G401 (cell line): ENCODE measurements around the gene MXRA8. TPM values are rescaled to one million over a fixed set of nuclear protein-coding genes. Genes with fewer than 3 reads are reported as not detected.

Experiments used
- DNase-seq: peaks from one replicate; pipeline ENCODE4 v3.0.0-alpha.2; 2015; ENCODE audit warnings: low spot score
- in situ Hi-C: cut with HindIII; loops from 2 replicates; pipeline ENCODE4 v1.10.0; 2016; ENCODE audit warnings: low sequenced_read_pairs, mixed read lengths
- total RNA-seq: library from RNA; depleted of rRNA; stranded (reverse); fragments of >200 nt; shearing (Covaris generic); gene quantifications from 2 replicates; pipeline ENCODE4 v1.2.3, GENCODE V29; 2014

The MXRA8 gene
- total RNA-seq, 1 experiment from 2014 or later, result 23.0 TPM

DNA sequence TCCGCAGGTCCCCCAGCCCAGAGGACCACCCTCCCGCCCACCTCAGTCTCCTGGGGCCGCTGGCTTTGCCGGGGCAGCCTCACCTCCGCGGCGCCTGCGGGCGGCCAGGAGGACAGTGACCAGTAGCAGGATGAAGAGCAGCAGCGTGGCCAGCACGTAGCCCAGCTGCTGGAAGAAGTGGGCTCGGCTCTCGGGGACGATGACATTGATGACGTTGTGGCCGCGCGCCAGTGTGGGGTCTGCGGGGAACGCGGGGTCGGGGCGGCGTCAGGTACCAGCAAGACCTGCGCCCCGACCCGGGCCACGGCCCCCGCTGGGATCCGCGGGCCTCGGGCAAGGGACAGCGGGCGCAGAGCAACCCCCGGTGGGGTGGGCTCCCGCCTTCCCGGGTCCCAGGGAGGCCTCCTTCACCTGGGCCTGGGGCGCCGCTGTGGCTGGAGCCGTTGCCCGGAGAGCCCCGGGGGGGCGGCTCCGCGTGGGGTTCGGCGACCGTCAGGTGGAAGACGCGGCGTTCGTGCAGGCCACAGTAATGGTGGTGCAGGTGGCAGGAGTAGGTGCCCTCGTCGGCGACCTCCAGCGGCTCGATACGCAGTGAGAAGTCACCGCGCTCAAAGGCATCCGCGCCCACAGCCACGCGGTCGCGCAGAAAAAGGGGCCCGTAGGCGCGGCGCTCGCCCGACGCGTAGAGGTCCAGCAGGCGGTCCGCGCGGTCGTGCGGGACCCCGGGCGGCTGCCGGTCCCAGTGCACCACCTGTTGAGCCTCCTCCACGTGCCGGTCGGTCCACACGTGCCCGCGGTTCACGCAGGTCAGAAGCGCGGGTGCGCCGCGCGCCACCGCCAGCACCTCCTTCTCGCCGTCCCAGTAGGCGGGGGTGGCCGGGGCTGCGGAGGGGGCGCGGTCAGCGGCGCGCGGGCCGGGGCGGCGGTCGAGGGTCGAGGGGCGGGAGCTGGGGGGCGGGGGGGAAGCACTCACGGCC is 3.8 kb downstream of the MXRA8 start:
- no peak for DNase-seq
- in situ Hi-C loops, result no loop called here

DNA sequence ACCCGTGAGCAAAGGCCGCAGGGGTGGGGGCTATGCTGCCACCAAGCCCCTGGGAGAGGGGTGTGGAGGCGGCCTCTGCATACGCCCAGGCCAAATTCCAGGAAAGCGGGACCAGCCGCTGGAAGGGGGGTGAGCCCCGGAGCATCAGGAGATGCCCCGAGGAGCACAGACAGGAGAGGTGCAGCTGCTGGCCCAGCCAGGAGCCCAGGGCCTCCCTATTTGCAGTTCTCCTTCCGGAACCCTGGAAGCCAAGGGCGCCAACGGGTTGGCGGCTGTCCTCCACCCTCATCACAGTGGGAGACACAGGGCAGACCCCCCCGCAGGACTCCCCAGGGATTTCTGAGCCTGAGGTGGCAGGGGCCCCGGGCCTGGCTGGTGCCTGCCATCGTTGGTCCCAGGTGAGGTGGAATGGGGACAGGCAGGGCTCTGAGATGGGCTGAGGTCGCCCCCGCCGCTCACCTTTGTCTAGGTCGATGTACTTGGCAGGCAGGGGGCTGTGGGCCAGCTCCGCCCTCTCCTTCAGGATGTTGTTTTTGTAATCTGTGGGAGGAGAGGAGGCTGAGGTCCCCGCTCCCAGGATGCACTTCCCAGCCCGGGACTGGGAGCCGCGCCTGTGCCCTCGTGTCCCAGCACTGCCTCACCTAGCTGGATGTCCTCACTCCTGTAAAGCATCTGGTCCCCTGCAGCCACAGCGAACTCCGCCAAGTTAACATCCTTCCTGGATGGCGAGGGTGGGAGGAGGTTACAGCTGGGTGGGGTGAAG is 4.8 kb downstream of the MXRA8 start:
- DNase-seq, result no peak
- in situ Hi-C loops, result no loop called here

DNA sequence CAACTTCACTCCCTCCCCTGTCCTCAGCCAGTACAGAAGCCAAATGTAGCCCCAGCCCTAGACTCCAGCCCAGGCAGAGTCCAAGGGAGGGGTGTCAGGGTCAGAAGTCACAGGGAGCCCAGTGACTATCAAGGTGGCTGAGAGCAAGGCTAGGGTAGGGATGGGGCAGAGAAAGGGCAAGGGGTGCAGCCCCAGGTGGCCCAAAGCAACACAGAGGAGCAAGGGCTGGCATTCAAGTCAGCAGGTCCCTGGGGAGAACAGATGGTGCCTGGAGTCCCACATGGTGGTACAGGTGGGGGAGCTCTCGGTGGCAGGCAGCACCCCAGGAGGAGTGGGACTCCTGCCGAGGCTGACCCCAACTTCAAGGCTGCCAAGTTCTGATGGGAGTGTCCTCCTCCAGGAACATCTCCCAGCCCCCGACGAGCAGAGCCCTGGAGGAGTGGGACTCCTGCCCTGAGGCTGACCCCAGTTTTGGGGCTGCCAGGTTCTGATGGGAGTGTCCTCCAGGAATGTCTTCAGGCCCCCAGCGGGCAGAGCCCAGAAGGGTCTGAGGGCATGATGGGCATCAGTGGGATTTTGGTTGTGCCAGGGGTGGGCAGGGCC is 5.5 kb downstream of the MXRA8 start:
- in situ Hi-C loops, result no loop called here
- no peak for DNase-seq

DNA sequence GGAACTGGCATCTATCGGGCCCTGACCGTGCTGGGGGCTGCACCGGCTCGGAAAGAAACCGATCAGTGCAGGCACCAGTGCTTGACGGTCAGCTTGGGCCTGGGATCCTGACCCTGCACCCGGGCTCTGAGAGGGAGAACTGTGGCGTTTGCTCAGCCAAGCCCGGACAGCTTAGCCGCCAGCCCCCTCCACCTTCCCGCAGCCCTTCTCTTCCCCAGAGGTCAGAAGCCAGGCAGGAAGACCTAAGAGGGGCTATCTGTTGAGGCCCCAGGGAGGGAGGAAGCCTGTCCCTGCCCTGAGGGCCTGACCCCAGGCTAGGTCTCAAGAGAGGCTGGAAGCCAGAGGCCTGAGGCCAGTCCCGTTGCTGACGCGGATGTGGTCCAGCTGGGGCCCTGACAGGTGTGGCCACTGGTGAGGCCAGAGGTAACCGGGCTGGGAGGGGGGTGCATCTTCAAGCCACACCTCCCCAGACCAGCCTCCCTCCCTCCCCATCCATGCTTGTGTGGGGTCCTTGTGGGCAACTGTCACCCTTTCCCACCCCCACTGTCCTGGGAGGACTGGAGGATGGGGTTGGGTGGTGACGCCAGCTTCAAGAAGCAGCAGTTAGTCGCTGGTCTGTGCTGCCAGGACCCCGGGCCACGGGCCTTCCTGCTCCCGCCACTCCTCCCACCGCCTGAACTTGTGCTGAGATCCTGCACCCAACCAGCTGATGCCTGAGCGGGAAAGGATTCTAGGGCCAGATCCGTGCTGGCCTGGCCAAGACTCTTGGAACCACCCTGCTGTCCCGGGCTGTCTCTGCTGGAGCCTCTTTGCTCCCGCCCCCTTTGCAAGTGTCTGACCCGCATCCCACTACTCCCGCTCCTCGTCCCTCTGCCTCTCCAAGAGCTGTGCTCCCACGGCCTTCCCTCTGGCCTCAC is 6.6 kb downstream of the MXRA8 start:
- in situ Hi-C loops, result no loop called here
- DNase-seq, result peak; percentile 24

DNA sequence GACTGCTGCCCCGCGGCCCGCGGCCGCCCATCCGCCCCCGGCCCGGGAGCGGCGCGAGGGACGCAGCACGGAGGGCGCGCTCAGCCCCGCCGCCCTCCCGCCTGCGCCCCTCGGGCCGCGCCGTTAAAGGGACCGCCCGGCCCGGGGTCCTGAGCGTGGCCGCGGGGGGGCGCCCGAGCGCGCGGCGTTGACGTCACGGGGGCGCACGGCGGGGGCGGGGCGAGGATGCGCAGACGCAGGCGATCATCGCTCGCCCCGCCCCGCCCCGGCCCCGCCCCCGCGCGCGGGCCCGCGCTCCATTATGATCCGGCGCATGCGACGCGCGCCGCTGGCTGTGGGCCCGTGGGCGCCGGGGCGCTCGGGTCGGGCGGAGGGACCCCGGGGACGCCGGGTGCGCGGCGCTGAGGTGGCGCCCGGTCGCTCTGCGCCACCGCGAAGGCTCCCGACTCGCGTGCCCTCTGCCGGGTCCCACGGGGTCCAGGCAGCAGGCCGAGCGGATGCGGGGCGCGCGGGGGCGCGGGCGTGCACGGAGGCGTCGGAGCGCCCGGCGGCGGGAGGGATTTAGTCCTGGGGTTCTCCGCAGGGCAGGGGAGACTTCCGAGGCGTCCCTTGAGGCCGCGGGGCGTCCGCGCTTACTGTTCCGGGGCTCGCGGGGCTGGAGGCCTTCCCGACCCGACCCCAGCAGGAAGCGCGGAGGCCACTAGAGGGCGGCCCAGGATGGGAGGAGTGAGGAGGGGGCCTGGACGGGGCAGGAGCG is 8.9 kb downstream of the MXRA8 start, which contains the start of gene DVL1:
Gene DVL1, minus strand, starts transcription at position 163 of the 757 bp plus-strand sequence. CDS start 353 bp downstream, outside the sequence.
- in situ Hi-C loops, result no loop called here
- DNase-seq, result peak; percentile 49

DNA sequence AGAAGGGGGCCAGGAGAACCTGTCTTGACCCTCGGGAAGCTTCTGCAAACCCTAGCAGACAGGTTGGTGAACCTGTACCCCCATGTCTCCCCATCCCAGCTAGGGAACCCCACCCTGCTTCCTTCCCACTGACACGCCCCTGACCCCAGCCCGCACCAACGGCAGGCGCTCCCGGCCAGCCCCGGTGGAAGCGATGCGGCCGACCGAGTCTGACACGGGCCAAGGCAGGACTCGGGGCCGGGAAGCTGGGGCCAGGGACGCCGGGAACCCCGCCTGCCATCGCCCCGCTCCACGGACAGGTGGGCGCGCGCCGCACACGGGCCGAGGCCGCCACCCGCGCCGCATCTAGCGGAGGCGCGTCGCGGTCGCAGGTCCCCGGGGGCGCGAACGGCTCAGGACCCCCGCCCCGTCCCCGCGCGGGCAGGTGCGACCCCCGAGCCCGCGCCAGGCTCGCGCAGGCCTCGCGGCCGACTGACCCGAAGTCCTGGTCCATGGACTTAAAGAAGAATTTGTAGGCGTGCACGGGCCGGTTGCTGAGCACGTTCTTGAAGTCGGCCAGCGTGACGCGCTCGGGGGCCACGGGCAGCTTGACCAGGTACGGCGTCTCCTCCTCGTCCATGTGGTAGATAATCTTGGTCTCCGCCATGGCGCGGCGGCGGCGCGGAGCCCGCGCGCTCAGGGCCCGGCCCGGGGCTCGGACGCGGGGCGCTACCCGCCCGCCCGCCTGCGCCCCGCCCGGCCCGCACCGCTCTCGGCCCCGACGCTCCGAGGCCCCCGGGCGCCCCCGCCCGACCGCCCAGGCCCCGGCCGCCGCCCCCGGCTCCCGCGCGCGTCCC is 9.7 kb downstream of the MXRA8 start:
- no peak for DNase-seq
- in situ Hi-C loops, result no loop called here

DNA sequence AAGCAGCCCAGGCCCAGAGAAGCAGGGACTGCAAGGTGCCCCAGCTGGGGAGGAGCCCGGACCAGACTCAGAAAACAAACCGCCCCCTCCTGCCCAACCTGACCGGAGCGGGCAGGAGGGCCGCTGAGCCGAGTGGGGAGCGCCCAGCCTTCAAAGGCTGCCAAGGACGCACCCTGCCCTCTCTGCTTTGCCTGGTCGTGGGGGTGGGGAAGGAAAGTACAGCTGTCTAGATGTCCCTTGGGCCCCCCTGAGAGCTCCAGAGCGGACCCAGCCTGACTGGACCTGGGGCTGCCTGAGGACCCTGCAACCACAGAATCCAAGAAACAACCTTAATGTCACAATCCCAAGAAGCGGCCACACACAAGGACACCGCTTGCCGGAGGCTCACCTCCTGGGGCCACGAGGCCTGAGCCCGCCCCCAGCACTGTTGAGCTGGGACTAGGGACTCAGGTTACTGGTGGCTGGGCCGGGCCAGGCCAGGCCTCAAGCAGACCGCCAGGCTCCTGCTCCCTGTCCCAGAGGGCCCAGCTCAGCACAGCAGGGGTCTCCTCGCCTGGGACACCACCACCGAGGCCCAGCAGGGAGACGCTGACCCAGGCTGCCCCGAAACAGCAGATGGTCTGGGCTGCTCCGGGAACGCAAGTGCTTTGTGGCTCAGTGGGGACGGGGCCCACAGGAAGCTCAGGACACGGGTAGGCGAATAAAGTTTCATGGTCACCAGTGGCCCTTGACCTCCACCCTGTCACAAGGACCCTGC is 10.5 kb downstream of the MXRA8 start:
- DNase-seq, result no peak
- in situ Hi-C loops, result no loop called here

DNA sequence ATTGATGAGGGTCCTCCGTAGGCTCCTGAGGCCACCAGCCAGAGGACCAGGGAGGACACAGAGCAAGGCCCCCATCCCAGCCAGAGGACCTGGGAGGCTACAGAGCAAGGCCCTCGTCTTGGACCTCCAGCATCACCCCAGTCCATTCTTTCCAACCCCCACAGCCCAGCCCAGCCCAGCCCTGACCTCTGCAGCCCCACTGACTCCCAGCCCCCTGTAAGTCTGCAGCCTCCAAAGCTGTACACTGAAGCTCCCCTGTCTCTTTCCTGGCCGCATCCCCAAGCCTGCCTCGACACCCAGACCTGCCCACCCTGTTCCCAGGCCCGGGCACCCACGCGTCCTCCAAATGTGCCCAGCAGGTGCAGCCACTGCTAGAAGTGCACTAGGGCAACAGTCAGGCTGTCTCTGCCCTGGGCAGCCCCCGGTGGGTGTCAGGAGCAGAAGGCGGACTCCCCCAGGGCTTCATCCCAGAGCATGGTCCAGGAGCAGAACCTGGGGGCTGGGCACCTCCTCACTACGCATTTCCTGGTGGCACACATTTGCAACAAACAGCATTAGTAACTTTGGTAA is 11.2 kb downstream of the MXRA8 start:
- in situ Hi-C loops, result no loop called here
- DNase-seq, result no peak

DNA sequence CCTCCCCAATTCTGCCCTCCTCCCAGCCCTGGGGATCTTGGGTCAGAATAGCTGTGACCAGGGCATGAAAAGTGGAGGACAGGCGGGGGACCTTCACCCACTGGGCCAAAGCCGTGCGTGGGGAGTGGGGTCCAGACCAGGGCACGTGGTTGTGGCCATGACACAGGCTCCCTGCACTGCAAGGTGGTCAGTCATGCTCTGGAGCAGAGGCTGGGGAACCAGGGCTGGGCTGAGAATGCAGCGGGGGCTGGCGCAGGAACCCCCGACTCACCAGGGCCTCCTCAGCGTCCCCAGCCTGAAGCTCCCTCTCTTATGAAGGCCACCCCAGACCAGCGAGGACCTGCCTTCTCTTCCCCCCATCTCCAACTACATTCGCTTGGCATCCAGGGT is 11.9 kb downstream of the MXRA8 start:
- DNase-seq, result no peak
- in situ Hi-C loops, result no loop called here

DNA sequence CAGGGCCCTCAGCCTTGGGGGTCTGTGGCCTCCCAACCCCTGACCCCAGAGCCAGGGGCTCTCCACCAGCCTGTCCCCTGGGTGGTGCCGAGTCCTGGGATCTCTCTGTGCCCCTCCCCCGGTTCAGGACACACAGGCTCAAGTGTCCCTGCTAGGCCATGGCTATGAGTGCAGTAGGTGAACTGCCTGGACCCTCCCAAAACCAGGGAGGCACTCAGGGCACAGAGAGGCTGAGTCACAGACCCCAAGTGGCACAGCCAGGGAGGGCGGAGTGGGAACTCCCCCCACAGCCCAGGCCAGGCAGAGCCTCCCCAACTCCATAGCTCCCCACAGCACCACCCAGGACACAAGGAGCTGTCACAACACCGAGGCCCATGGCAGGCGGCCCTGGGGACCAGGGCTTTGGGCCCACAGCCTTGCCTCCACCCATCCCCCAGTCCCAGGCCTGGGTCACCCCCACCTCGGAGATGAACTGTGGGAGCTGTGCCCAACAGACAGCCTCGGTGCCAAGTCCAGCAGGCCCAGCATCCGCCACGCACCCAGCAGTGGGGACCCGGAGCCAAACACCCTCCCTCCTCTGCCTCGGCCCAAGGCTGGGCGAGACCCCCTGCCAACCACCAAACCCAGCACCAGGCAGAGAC is 12.4 kb downstream of the MXRA8 start:
- no peak for DNase-seq

DNA sequence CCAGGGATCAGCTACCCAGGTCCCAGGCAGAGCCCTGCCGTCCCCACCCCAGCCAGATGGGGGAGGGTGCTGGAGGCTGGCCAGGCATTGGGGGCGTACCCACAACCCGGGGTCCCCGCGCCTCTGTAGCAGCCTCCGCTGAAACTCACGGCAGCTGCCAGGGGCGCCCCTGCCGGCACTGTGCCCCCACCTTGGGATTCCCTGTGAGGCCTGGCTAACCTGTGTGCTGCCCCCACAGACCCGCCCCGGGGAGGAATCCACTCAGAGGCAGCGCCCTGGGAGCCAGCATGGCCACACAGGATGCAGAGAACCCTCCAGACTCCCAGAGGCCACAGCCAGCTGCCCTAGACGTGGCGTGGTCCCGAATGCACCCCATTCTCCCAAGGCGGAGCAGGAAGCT is 13.0 kb downstream of the MXRA8 start:
- in situ Hi-C loops, result no loop called here

More for the DNA sequence above, 12.4 kb downstream of the MXRA8 start:
- in situ Hi-C loops, result no loop called here

DNA sequence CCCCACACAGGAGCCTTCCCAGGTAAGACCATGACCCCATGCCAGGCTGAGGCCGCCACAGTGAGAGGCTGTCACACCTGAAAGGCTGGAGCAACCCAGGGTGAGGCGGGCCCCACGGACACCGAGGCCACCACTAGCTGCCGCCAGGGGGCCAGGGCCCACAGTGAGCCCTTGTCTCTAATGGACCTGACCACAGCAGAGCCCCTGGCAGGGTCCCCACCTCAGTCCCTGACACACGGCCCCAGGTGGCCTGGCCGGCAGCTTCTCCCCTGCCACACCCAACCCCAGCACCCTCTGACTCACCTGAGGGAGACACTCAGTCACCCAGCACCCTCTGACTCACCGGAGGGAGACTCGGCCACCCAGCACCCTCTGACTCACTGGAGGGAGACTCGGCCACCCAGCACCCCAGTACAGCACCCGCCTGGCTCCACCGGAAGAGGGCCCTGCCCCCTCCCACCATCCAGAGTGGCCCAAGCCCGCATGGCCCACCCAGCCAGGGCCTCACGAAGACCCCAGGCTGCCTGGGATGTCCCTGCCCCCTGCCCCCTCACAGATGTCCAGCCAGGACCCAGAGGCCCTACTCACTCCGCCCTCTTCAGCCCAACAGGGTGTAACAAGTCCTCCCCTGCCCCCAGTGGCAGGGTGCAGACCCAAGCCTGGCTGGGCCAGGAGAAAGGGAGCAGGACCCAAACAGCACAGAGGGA is 13.5 kb downstream of the MXRA8 start:
- DNase-seq, result no peak
- in situ Hi-C loops, result no loop called here

More for the DNA sequence above, 13.0 kb downstream of the MXRA8 start:
- no peak for DNase-seq

DNA sequence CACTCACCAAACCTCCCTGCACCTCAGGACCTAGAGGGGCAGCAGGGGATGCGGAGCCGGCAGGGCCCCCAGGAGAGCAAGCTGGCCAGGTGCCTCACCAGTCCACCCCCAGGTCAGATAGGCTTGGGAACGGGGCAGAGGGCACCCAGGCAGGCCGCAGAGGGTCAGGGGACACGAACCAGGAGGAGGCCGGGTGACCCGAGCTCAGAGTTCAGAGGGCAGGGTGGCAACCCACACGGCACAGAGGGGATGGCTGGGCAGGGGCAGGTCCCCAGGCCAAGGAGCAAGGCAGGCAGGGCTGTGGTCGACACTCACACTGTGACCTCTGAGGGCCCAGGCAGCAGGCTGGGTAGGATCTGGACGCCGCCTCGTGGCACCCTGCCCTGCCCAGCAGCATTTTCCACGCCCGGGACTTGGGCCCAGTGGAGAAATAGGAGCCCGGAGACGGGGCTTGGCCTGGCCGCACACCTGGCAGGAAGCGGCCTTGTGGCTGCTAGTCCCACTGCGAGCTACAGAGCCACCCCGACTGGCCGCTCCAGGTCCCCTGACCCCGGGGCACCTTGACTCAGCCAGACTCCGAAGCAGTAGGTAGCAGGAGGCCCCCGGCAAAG is 14.4 kb downstream of the MXRA8 start:
- no peak for DNase-seq
- in situ Hi-C loops, result no loop called here

DNA sequence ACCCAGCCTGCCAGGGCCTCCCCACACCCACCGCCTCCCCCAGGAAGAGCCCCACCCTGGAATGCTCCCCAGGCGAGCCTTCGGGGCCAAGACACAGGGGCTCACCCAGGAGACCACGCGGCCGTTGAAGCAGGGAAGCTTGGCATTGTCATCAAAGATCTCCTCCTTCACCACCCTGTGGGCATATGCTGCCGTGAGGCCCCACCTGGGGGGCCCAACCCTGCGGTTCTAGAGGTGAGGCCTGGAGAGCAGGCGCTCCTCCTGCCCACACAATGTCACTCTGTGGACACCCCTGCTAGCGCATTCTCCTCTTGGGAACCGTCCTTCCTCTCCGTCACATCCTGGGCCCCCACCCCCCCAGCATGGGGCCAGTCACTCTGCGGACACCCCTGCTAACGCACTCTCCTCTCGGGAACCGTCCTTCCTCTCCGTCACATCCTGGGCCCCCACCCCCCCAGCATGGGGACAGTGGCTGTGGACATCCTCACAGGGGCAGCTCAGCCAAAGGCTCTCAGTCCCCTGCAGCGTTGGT is 15.7 kb downstream of the MXRA8 start:
- DNase-seq, result no peak
- in situ Hi-C loops, result no loop called here
